H1 (cell line): Measurements from ENCODE around the gene EIF4A3.

Experiments used
- EGR1 ChIP-seq: IDR thresholded peaks from 2 replicates; pipeline ENCODE4 v1.6.1; 2011; ENCODE audit warnings: low read depth, low read length, borderline replicate concordance
- POLR2A ChIP-seq, 2 experiments: IDR thresholded peaks; 1 replicate in 1 of 2; 2 replicates in 1 of 2; pipeline ENCODE4 v1.6.1; 2011; ENCODE audit warnings: low read depth in 2 of 2, low read length in 2 of 2, mild to moderate bottlenecking in 2 of 2; ENCODE audit errors: control extremely low read depth in 1 of 2
- SP1 ChIP-seq: IDR thresholded peaks from 2 replicates; pipeline ENCODE4 v1.6.1; 2011; ENCODE audit warnings: low read depth, low read length

DNA sequence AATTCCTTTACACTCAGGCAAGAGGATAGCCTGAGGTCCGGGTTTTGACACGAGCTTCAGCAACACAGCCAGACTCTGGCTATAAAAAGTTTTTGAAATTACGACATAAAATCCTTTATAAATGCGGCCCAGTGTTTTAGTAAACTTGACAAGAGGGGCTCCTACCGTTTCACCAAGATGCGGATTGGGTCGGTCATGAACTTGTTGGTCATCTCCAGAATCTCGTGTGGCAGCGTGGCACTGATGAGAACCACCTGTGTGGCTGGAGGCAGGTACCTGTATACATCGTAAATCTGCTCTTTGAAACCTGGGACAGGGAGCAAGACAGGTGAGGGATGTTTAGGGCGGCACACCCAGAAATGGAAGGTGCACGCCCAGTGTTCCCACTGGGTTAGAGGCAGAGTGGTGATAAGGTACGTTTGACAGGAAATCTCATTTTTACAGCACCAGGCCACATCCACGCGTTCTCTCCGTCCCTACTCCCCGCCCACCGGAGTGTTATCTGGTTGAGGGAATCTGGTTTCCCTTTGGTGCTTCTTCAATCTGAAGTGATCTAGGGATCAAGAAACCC, 8.0 kb downstream of the EIF4A3 start:
- no peak for TF ChIP-seq POLR2A (IDR thresholded peaks at IDR 0.05; ENCODE audit: control extremely low read depth in 1 of 2, low read depth in 2 of 2, low read length in 2 of 2)
- TF ChIP-seq SP1, result no peak
- TF ChIP-seq EGR1, result no peak
